Activated B cell treated with CpG ODN at 0.5 μM for 24 hours (primary cell): Measurements from ENCODE around the gene CORO2B. TPM values are rescaled to one million over a fixed set of nuclear protein-coding genes. Genes with fewer than 3 reads are reported as not detected.

Source experiments
- ATAC-seq: fragments of 200-7000 bp; cut with Tn5 transposase; one replicate; pipeline ENCODE4 v1.10.0; 2021; ENCODE audit warnings: low read depth, mild to moderate bottlenecking, moderate library complexity
- CTCF ChIA-PET: fragments of 350-600 bp; sonication (Branson Sonifier 250); formaldehyde crosslinking; loops from one replicate; lab custom pipeline; 2021; ENCODE audit warnings: antibody characterized with exemption; lab: Charles Lee
- POLR2A ChIA-PET: fragments of 350-600 bp; sonication (Branson Sonifier 250); formaldehyde crosslinking; loops from one replicate; lab custom pipeline; 2021; ENCODE audit warnings: antibody characterized with exemption; lab: Charles Lee
- DNase-seq: peaks from one replicate; pipeline ENCODE4 v3.0.0; 2022
- H3K27ac Mint-ChIP-seq: one replicate; pipeline ENCODE4 v1.8.0; 2020; ENCODE audit warnings: mixed read lengths
- H3K27me3 Mint-ChIP-seq: one replicate; pipeline ENCODE4 v1.8.0; 2021; ENCODE audit warnings: mixed read lengths
- H3K36me3 Mint-ChIP-seq: one replicate; pipeline ENCODE4 v1.8.0; 2021; ENCODE audit warnings: low read depth, mixed read lengths
- H3K4me1 Mint-ChIP-seq: one replicate; pipeline ENCODE4 v1.8.0; 2021; ENCODE audit warnings: mixed read lengths
- H3K4me3 Mint-ChIP-seq: one replicate; pipeline ENCODE4 v1.8.0; 2020; ENCODE audit warnings: mild to moderate bottlenecking, mixed read lengths
- H3K9me3 Mint-ChIP-seq: one replicate; pipeline ENCODE4 v1.8.0; 2020; ENCODE audit warnings: mixed read lengths
- intact Hi-C: fragments of 100-400 bp; cut with micrococcal nuclease; formaldehyde crosslinking; loops from one replicate; pipeline ENCODE4 v1.15.1; 2024
- total RNA-seq: library from RNA; stranded (reverse); gene quantifications from 2 replicates; pipeline ENCODE4 v1.2.3, GENCODE V29; 2022
- TF ChIP-seq, protein P1 (sequence below): fragments of 200-600 bp; IDR thresholded peaks from one replicate; pipeline ENCODE4 v1.8.0; 2022; ENCODE audit warnings: antibody characterized with exemption, mild to moderate bottlenecking

CORO2B gene
- total RNA-seq, 1 donor from 2014 or later = 1.0 TPM

DNA sequence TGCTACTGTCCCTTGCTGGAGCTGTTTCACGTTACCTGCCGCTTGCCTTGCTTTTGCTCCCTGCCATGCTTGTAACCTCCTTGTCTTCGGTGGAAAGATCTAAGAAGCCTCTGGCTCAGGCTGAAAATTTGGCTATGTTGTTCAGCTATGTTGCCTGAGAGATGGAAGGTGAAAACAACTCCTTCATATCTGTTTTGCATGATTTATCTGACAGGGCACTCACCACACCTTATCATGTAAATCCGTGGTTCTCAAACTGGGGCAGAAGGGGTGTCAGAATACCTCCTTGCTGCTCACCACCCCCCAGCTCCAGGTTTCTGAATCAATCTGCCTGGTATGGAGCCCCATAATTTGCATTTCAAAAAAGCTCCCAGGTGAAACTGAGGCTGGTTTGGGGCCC lies 6.5 kb upstream of the CORO2B start:
- ChIA-PET POLR2A (no interaction called here), CTCF (interaction anchor here (2.6 kb wide), 1 partner anchor 102 kb away, joined by 9 read pairs; no protein-coding TSS in a partner anchor)
- TF ChIP-seq, protein P1, sequence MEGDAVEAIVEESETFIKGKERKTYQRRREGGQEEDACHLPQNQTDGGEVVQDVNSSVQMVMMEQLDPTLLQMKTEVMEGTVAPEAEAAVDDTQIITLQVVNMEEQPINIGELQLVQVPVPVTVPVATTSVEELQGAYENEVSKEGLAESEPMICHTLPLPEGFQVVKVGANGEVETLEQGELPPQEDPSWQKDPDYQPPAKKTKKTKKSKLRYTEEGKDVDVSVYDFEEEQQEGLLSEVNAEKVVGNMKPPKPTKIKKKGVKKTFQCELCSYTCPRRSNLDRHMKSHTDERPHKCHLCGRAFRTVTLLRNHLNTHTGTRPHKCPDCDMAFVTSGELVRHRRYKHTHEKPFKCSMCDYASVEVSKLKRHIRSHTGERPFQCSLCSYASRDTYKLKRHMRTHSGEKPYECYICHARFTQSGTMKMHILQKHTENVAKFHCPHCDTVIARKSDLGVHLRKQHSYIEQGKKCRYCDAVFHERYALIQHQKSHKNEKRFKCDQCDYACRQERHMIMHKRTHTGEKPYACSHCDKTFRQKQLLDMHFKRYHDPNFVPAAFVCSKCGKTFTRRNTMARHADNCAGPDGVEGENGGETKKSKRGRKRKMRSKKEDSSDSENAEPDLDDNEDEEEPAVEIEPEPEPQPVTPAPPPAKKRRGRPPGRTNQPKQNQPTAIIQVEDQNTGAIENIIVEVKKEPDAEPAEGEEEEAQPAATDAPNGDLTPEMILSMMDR = no peak
- Mint-ChIP-seq H3K27me3 (peaks cover 34% of the 10 kb centered on the region), H3K9me3 (no peaks in the 10 kb centered on the region), H3K36me3 (no peaks in the 10 kb centered on the region), H3K4me1 (peaks cover 25% of the 10 kb centered on the region), H3K27ac (no peak overlapping the region), H3K4me3 (no peak overlapping the region)
- DNase-seq (no peak), ATAC-seq (no peak)
- intact Hi-C loops = no loop called here

DNA sequence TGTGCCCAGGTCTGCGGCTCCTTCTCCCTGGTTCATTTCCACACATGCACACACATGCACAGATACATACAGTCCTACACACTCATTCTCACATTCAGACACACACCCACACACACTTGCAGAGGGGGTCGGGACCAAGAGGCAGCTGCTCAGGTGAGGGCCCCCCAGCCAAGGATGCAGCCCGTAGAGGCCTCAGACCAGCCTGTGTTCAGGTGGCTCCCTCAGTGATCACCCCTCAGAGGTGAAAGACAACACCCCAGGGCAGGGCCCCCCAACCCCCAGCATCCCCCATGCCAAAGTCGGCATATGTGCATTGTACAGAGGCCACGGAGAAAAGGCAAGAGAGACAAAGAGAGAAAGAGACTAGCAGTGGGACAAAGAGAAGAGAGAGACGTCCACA lies 5.9 kb upstream of the CORO2B start:
- H3K27me3 Mint-ChIP-seq = peaks cover 38% of the 10 kb centered on the region
- TF ChIP-seq, protein P1 = no peak
- no peak overlapping the region for H3K4me3 Mint-ChIP-seq
- peaks cover 31% of the 10 kb centered on the region for H3K4me1 Mint-ChIP-seq
- ATAC-seq (no peak), DNase-seq (no peak)
- H3K27ac Mint-ChIP-seq = no peak overlapping the region
- H3K36me3 Mint-ChIP-seq = no peaks in the 10 kb centered on the region
- CTCF ChIA-PET = interaction anchor here (2.2 kb wide), 1 partner anchor 13 kb away, joined by 8 read pairs; no protein-coding TSS in a partner anchor
- H3K9me3 Mint-ChIP-seq = no peaks in the 10 kb centered on the region
- intact Hi-C loops = no loop called here
- POLR2A ChIA-PET = no interaction called here

DNA sequence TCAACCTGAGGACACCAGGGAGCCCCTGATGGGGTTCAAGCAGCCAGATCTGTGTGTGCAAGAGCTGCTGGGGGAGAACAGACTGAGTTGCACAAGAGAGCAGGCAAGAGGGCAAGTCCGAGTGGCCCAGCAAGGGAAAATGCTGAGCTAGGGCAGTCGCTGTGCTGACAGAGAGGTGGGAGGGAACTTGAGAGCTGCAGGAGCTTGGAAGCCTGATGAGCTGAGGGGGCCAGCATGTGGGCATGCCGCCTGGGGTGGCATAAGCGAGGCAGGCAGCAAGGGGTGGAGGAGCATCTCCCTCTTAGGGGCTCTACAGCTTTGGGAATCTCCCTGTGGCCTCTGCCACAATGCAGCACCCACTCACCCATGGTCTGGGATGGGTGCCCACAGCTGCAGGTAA lies 4.7 kb upstream of the CORO2B start:
- peaks cover 34% of the 10 kb centered on the region for H3K4me1 Mint-ChIP-seq
- TF ChIP-seq, protein P1 = no peak
- intact Hi-C loops = no loop called here
- H3K9me3 Mint-ChIP-seq = no peaks in the 10 kb centered on the region
- DNase-seq = no peak
- no peak for ATAC-seq
- peaks cover 36% of the 10 kb centered on the region for H3K27me3 Mint-ChIP-seq
- CTCF ChIA-PET = interaction anchor here (2.2 kb wide), 1 partner anchor 14 kb away, joined by 8 read pairs; no protein-coding TSS in a partner anchor
- H3K4me3 Mint-ChIP-seq = no peak overlapping the region
- no peaks in the 10 kb centered on the region for H3K36me3 Mint-ChIP-seq
- POLR2A ChIA-PET = no interaction called here
- no peak overlapping the region for H3K27ac Mint-ChIP-seq

DNA sequence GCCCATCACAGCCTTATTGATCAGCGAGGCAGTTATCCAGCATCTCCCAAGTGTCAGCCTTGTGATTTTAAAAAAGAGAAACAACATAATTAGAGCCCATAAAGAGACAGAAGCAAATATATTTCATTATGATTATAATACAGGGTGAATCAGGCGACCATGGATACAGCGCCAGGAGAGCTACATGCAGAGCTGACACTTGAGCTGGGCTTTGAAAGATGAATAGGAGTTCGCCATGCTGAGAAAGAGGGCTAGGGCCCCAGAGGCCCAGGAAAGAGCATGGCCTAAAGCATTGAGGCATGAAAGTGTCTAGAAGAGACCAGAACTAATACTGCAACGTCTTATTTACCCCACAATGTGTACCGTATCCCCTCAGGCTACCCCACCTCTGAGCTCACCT lies 4.2 kb upstream of the CORO2B start:
- intact Hi-C loops = loop anchor here (5.0 kb wide), 1 partner anchor 38 kb away; no protein-coding TSS in a partner anchor
- CTCF ChIA-PET = interaction anchor here (2.2 kb wide), 1 partner anchor 15 kb away, joined by 8 read pairs; no protein-coding TSS in a partner anchor
- DNase-seq (no peak), ATAC-seq (no peak)
- POLR2A ChIA-PET = interaction anchor here (0.6 kb wide), 1 partner anchor 61 kb away, joined by 3 read pairs; no protein-coding TSS in a partner anchor
- TF ChIP-seq, protein P1 = no peak
- no peak overlapping the region for H3K4me3 Mint-ChIP-seq
- H3K4me1 Mint-ChIP-seq = peaks cover 37% of the 10 kb centered on the region
- no peaks in the 10 kb centered on the region for H3K9me3 Mint-ChIP-seq
- peaks cover 36% of the 10 kb centered on the region for H3K27me3 Mint-ChIP-seq
- H3K27ac Mint-ChIP-seq = no peak overlapping the region
- no peaks in the 10 kb centered on the region for H3K36me3 Mint-ChIP-seq

DNA sequence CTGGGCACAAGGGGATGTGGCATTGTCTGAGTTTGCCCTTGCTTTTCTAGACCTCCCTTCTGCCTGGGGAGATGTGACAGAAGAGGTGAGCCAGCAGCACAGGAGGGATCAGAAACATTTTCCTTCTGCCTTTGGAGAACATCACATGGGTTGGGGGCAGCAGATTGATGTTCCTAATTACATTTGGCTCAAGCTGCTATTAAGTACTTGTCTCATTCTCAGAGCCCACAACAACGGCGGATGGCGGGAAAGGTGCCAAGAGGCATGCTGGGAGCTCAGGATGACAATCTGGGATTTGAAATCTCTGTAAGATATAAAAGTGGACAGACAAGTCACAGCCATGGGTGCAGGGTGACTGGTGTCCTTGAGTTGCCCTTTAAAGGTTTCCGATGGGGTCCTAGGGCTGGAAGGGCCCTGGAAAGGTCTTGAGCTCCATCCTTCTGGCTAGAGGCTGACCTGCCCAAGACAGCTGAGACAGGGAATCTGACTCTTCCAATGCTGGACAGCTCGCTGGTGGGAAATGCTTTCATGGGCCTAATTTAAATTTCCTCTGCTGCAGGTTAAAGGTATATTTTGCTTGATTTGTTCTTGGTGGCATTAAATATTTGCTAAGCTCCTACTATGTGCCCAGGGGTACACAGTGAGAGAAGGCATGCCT lies 2.4 kb upstream of the CORO2B start:
- DNase-seq = no peak
- ChIA-PET CTCF (interaction anchor here (1.3 to 2.8 kb wide), 2 partner anchors 17 to 98 kb away, joined by 5 to 9 read pairs; no protein-coding TSS in a partner anchor), POLR2A (interaction anchor here (1.7 kb wide), 1 partner anchor 55 kb away, joined by 3 read pairs; no protein-coding TSS in a partner anchor)
- Mint-ChIP-seq H3K27ac (no peak overlapping the region), H3K9me3 (no peaks in the 10 kb centered on the region), H3K36me3 (no peaks in the 10 kb centered on the region), H3K27me3 (peaks cover 28% of the 10 kb centered on the region), H3K4me3 (no peak overlapping the region), H3K4me1 (peaks cover 52% of the 10 kb centered on the region)
- ATAC-seq = no peak
- intact Hi-C loops = loop anchor here (5.0 kb wide), 1 partner anchor 36 kb away; no protein-coding TSS in a partner anchor
- TF ChIP-seq, protein P1 = no peak
